Mesothelial cell of epicardium (in vitro differentiated cells): ENCODE results near the gene RYK. TPM values are rescaled to one million over a fixed set of nuclear protein-coding genes. Genes with fewer than 3 reads are reported as not detected.
"Not testable (repeated sequence)": the region's sequence is repeated elsewhere in the genome, so short reads cannot be mapped to it uniquely, and the experiment has no call there.

ENCODE experiments used
- DNase-seq, 2 experiments: peaks; one replicate each; pipeline ENCODE4 v3.0.0; 2021; ENCODE audit warnings: low spot score in 2 of 2; ENCODE audit not compliant: unreplicated experiment in 2 of 2
- H3K27ac Mint-ChIP-seq: 2 replicates; pipeline ENCODE4 v1.8.0; 2021; ENCODE audit warnings: mixed read lengths
- H3K27me3 Mint-ChIP-seq: 2 replicates; pipeline ENCODE4 v1.8.0; 2021; ENCODE audit warnings: low read depth, mixed read lengths
- H3K36me3 Mint-ChIP-seq: 2 replicates; pipeline ENCODE4 v1.8.0; 2021; ENCODE audit warnings: mixed read lengths
- H3K4me1 Mint-ChIP-seq: 2 replicates; pipeline ENCODE4 v1.8.0; 2021; ENCODE audit warnings: mixed read lengths
- H3K4me3 Mint-ChIP-seq: 2 replicates; pipeline ENCODE4 v1.8.0; 2021; ENCODE audit warnings: mild to moderate bottlenecking, moderate library complexity, mixed read lengths
- H3K9me3 Mint-ChIP-seq: 2 replicates; pipeline ENCODE4 v1.8.0; 2021; ENCODE audit warnings: mixed read lengths
- CTCF ChIP-seq: fragments of 200-600 bp; sonication (generic); IDR thresholded peaks from one replicate; pipeline ENCODE4 v1.5.0; 2021; ENCODE audit warnings: antibody characterized with exemption; ENCODE audit not compliant: unreplicated experiment
- total RNA-seq: library from RNA; stranded (reverse); gene quantifications from 3 replicates; pipeline ENCODE4 v1.2.1, GENCODE V29; 2021

RYK gene
- total RNA-seq, 1 donor from 2014 or later, result 103 TPM

GRCh38 chr3:134228479-134228878 is 22.2 kb downstream of the RYK start:
- H3K9me3 Mint-ChIP-seq, result peaks cover 8% of the 10 kb centered on the region
- H3K4me1 Mint-ChIP-seq, result peaks cover 31% of the 10 kb centered on the region
- H3K27ac Mint-ChIP-seq, result peak overlapping the region; percentile 45
- no peak overlapping the region for H3K4me3 Mint-ChIP-seq
- TF ChIP-seq CTCF, result no peak
- DNase-seq, result no peak
- H3K27me3 Mint-ChIP-seq, result no peaks in the 10 kb centered on the region
- peaks cover 7% of the 10 kb centered on the region for H3K36me3 Mint-ChIP-seq

GRCh38 chr3:134228035-134228434 is 22.6 kb downstream of the RYK start:
- H3K4me1 Mint-ChIP-seq, result peaks cover 33% of the 10 kb centered on the region
- H3K4me3 Mint-ChIP-seq, result no peak overlapping the region
- no peaks in the 10 kb centered on the region for H3K27me3 Mint-ChIP-seq
- H3K9me3 Mint-ChIP-seq, result peaks cover 8% of the 10 kb centered on the region
- H3K27ac Mint-ChIP-seq, result peak overlapping the region; percentile 10
- H3K36me3 Mint-ChIP-seq, result peaks cover 7% of the 10 kb centered on the region
- DNase-seq, result no peak
- no peak for TF ChIP-seq CTCF

GRCh38 chr3:134224796-134225156 is 25.9 kb downstream of the RYK start:
- Mint-ChIP-seq H3K36me3 (peaks cover 13% of the 10 kb centered on the region), H3K4me1 (peaks cover 20% of the 10 kb centered on the region)
- not testable (repeated sequence) for H3K4me3 Mint-ChIP-seq, H3K27ac Mint-ChIP-seq, DNase-seq, H3K27me3 Mint-ChIP-seq, H3K9me3 Mint-ChIP-seq

GRCh38 chr3:134222835-134223234 is 27.8 kb downstream of the RYK start:
- H3K27ac Mint-ChIP-seq, result no peak overlapping the region
- DNase-seq, result no peak
- H3K4me3 Mint-ChIP-seq, result no peak overlapping the region
- H3K27me3 Mint-ChIP-seq, result no peaks in the 10 kb centered on the region
- no peaks in the 10 kb centered on the region for H3K9me3 Mint-ChIP-seq
- H3K36me3 Mint-ChIP-seq, result peaks cover 7% of the 10 kb centered on the region
- TF ChIP-seq CTCF, result no peak
- peaks cover 13% of the 10 kb centered on the region for H3K4me1 Mint-ChIP-seq

GRCh38 chr3:134216851-134217250 is 33.8 kb downstream of the RYK start:
- TF ChIP-seq CTCF, result no peak
- Mint-ChIP-seq H3K27ac (no peak overlapping the region), H3K36me3 (peaks cover 15% of the 10 kb centered on the region), H3K4me1 (no peaks in the 10 kb centered on the region), H3K27me3 (no peaks in the 10 kb centered on the region), H3K9me3 (no peaks in the 10 kb centered on the region), H3K4me3 (no peak overlapping the region)
- no peak for DNase-seq

- H3K9me3 Mint-ChIP-seq, result no peaks in the 10 kb centered on the region
- H3K4me1 Mint-ChIP-seq, result no peaks in the 10 kb centered on the region
- H3K36me3 Mint-ChIP-seq, result peaks cover 14% of the 10 kb centered on the region
- no peak overlapping the region for H3K27ac Mint-ChIP-seq
- H3K4me3 Mint-ChIP-seq, result no peak overlapping the region
- no peak for TF ChIP-seq CTCF
- no peak for DNase-seq
- no peaks in the 10 kb centered on the region for H3K27me3 Mint-ChIP-seq
Observed at GRCh38 chr3:134216191-134216764, 34.4 kb downstream of the RYK start.
